ENCODE measurements around the gene CDC123.

Gene CDC123

DNA sequence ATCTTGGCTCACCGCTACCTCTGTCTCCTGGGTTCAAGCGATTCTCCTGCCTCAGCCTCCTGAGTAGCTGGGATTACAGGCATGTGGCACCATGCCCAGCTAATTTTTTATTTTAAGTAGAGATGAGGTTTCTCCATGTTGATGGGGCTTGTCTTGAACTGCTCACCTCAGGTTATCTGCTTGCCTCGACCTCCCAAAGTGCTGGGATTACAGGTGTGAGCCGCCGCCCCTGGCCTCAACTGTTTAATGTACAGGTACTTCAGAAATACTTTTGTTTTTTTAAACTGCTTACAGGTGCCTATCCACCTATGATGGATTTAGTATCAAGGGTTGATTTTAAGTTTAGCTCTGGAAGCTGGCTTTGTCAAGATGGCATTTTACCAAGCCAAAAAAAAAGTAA, 55.6 kb downstream of the CDC123 start:
- ChIA-PET POLR2A (no interaction called here), CTCF (interaction anchor here (0.6 to 3.9 kb wide), 6 partner anchors 9 to 651 kb away, joined by 3 to 32 read pairs (median 4); no protein-coding TSS in a partner anchor)
- no peak for DNase-seq (ENCODE audit: extremely low spot score)

GRCh38 chr10:12252882-12253546, 57.0 kb downstream of the CDC123 start:
- ChIA-PET CTCF (interaction anchor here (0.8 to 3.9 kb wide), 12 partner anchors 10 to 649 kb away, joined by 3 to 32 read pairs (median 4); no protein-coding TSS in a partner anchor), POLR2A (no interaction called here)
- peak; percentile 67 for DNase-seq (ENCODE audit: extremely low spot score)
- peak; percentile 60 for TF ChIP-seq CTCF (IDR thresholded peaks at IDR 0.05; ENCODE audit: control extremely low read depth, extremely low read depth, low read depth, missing control alignments)

More for the DNA sequence above, 55.6 kb downstream of the CDC123 start:
- TF ChIP-seq CTCF (IDR thresholded peaks at IDR 0.05; ENCODE audit: control extremely low read depth, extremely low read depth, low read depth, missing control alignments) = no peak

- ChIA-PET POLR2A (no interaction called here), CTCF (interaction anchor here (2.0 to 3.9 kb wide), 2 partner anchors 8 to 456 kb away, joined by 5 to 32 read pairs; no protein-coding TSS in a partner anchor)
- TF ChIP-seq CTCF (IDR thresholded peaks at IDR 0.05; ENCODE audit: control extremely low read depth, extremely low read depth, low read depth, missing control alignments) = no peak
- no peak for DNase-seq (ENCODE audit: extremely low spot score)
Observed at GRCh38 chr10:12255048-12255447, 59.1 kb downstream of the CDC123 start.

DNA sequence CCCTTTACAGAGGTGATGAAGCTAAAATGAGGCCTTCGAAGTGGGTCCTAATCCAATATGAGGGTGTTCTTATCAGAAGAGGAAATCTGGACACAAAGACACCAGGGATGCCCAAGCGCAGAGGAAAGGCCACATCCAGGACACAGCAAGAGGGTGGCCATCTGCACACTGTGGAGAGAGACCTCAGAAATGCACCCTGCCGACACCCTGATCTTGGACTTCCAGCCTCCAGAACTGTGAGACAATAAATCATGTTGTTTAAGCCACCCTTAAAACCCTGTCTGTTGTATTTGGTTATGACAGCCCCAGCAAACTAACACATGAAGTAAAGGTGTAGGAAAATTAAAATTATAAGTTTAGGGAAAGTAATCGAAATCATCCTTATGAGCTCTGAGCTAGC, 64.0 kb downstream of the CDC123 start:
- ChIA-PET CTCF (interaction anchor here (0.6 to 1.3 kb wide), 2 partner anchors 9 to 17 kb away, joined by 3 read pairs; no protein-coding TSS in a partner anchor), POLR2A (no interaction called here)
- TF ChIP-seq CTCF (IDR thresholded peaks at IDR 0.05; ENCODE audit: control extremely low read depth, extremely low read depth, low read depth, missing control alignments) = no peak
- DNase-seq (ENCODE audit: extremely low spot score) = no peak

DNA sequence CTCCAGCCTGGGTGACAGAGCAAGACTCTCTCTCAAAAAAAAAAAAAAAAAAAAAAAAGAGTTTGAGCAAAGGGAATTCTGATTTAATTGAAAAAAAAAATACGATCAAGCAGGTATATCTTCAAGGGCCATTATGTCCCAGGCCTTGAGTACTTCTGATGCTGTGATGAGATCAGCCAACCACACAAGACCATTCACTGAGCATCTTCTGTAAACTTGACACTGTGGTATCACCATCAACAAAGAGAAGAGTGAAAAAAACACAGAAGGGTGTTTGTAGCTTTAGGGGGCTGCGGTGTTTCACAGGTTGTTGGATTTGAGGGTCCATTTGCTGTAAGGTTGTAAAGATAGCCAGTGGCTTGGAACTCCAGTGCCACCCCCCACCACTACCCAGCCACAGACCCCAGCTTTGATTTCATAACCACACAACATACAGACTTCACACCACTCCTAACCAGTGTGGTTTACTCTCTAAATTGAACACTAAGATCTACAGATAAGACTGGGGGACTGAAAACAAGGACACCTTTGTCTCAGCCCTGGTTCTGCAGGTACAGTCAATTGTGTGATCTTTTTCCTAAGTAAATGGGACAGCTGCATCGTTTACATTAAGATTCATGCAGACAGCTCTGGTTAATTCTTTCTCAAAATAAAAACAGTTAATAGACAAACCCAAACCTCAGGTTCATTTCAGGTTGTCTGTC, 66.4 kb downstream of the CDC123 start:
- TF ChIP-seq CTCF (IDR thresholded peaks at IDR 0.05; ENCODE audit: control extremely low read depth, extremely low read depth, low read depth, missing control alignments) = no peak
- ChIA-PET POLR2A (no interaction called here), CTCF (interaction anchor here (0.8 to 4.4 kb wide), 9 partner anchors 9 to 450 kb away, joined by 3 to 32 read pairs (median 3); no protein-coding TSS in a partner anchor)
- no peak for DNase-seq (ENCODE audit: extremely low spot score)

GRCh38 chr10:12264204-12264940, 68.4 kb downstream of the CDC123 start:
- ChIA-PET CTCF (interaction anchor here (0.6 to 4.4 kb wide), 33 partner anchors 8 to 461 kb away, joined by 3 to 32 read pairs (median 3); no protein-coding TSS in a partner anchor), POLR2A (interaction anchor here (0.6 to 2.2 kb wide), 7 partner anchors 44 to 446 kb away, joined by 3 to 14 read pairs (median 4); no protein-coding TSS in a partner anchor)
- peak; percentile 94 for DNase-seq (ENCODE audit: extremely low spot score)
- TF ChIP-seq CTCF (IDR thresholded peaks at IDR 0.05; ENCODE audit: control extremely low read depth, extremely low read depth, low read depth, missing control alignments) = peak; percentile 89
